GM12878 (cell line): ENCODE measurements around the gene CARD10. TPM values are rescaled to one million over a fixed set of nuclear protein-coding genes. Genes with fewer than 3 reads are reported as not detected.

Source experiments
- ATAC-seq: fragments of 200-7000 bp; cut with Tn5 transposase; 3 replicates; pipeline ENCODE4 v1.9.1; 2020; ENCODE audit warnings: mild to moderate bottlenecking, moderate library complexity
- BruUV-seq: library from RNA; stranded (reverse); fragments of 400-500 nt; replicated peaks from 2 replicates; lab custom pipeline; 2021; lab: Mats Ljungman, UMichigan
- CTCF ChIA-PET: fragments of 300-600 bp; sonication (Branson Sonifier 250); formaldehyde crosslinking; extraction: SDS; loops from one replicate; lab custom pipeline; 2021; ENCODE audit warnings: inconsistent platforms; lab: Yijun Ruan, JAX
- POLR2A ChIA-PET: fragments of 350-600 bp; formaldehyde crosslinking; extraction: SDS; loops from one replicate; lab custom pipeline; 2021; ENCODE audit warnings: inconsistent platforms; lab: Charles Lee
- RAD21 ChIA-PET: fragments of 300-600 bp; sonication (Branson Sonifier 250); formaldehyde crosslinking; loops from one replicate; lab custom pipeline; 2023; ENCODE audit warnings: antibody characterized with exemption; ENCODE audit not compliant: unreplicated experiment; lab: Charles Lee
- SMC1A ChIA-PET: fragments of 300-600 bp; sonication (Branson Sonifier 250); formaldehyde crosslinking; loops from one replicate; lab custom pipeline; 2023; ENCODE audit not compliant: unreplicated experiment, uncharacterized antibody; lab: Charles Lee
- DNase-seq: peaks from one replicate; pipeline ENCODE4 v3.0.0-alpha.2; 2011; ENCODE audit warnings: low read depth, low spot score
- FAIRE-seq: peaks from 3 replicates; lab custom pipeline; 2011; peaks lifted over from hg19 to GRCh38; lab: Jason Lieb, UNC
- H2AFZ ChIP-seq: 2 replicates; pipeline ENCODE4 v1.6.0; 2011; ENCODE audit warnings: low read depth, low read length, control low read depth; ENCODE audit not compliant: control insufficient read depth
- H3K27ac ChIP-seq: 2 replicates; pipeline ENCODE4 v1.5.1; 2011; ENCODE audit warnings: control low read depth; ENCODE audit not compliant: control insufficient read depth, insufficient read depth
- H3K27me3 ChIP-seq, 2 experiments: replicated peaks in 1 of 2; 2 replicates each; pipeline versions ENCODE4 v1.6.0 to v1.6.1; 2011; ENCODE audit warnings: low read length in 1 of 2; ENCODE audit not compliant: control insufficient read depth in 2 of 2, insufficient read depth in 2 of 2
- H3K36me3 ChIP-seq, 2 experiments: 2 replicates each; pipeline ENCODE4 v1.5.1; 2011; ENCODE audit warnings: low read length in 1 of 2; ENCODE audit not compliant: control insufficient read depth in 2 of 2, insufficient read depth in 2 of 2
- H3K4me1 ChIP-seq: 2 replicates; pipeline ENCODE4 v1.6.1; 2011; ENCODE audit warnings: mild to moderate bottlenecking, low read length, moderate library complexity, mixed read lengths; ENCODE audit not compliant: control insufficient read depth, insufficient read depth
- H3K4me2 ChIP-seq: 2 replicates; pipeline ENCODE4 v1.6.0; 2011; ENCODE audit warnings: control low read depth; ENCODE audit not compliant: control insufficient read depth, insufficient read depth
- H3K4me3 ChIP-seq: fragments of 200-600 bp; sonication (generic); 2 replicates; pipeline ENCODE4 v1.5.1; 2016
- H3K79me2 ChIP-seq: 2 replicates; pipeline ENCODE4 v1.6.0; 2011; ENCODE audit warnings: low read length; ENCODE audit not compliant: control insufficient read depth, insufficient read depth
- H3K9ac ChIP-seq: 2 replicates; pipeline ENCODE4 v1.8.0; 2011; ENCODE audit warnings: low read length, control low read depth, mixed read lengths; ENCODE audit not compliant: control insufficient read depth, insufficient read depth
- H3K9me3 ChIP-seq: replicated peaks from 3 replicates; pipeline ENCODE4 v1.5.1; 2011; ENCODE audit warnings: mild to moderate bottlenecking, low read length; ENCODE audit not compliant: control insufficient read depth, insufficient read depth
- H4K20me1 ChIP-seq: 2 replicates; pipeline ENCODE4 v1.6.0; 2011; ENCODE audit not compliant: control insufficient read depth, insufficient read depth
- DPF2 ChIP-seq: fragments of 450-650 bp; IDR thresholded peaks from 2 replicates; pipeline ENCODE4 v1.6.1; 2017; ENCODE audit warnings: mild to moderate bottlenecking
- SREBF2 ChIP-seq: IDR thresholded peaks from 2 replicates; pipeline ENCODE4 v1.6.1; 2012; ENCODE audit warnings: mild to moderate bottlenecking, low read length
- TBL1XR1 ChIP-seq: IDR thresholded peaks from 2 replicates; pipeline ENCODE4 v1.6.1; 2012; ENCODE audit warnings: low read depth, low read length, improper control_type of control experiment
- YBX1 ChIP-seq: fragments of 450-650 bp; IDR thresholded peaks from 2 replicates; pipeline ENCODE4 v1.6.1; 2016; ENCODE audit warnings: antibody characterized with exemption
- ZBED1 ChIP-seq: IDR thresholded peaks from 2 replicates; pipeline ENCODE4 v1.6.1; 2016; ENCODE audit warnings: borderline replicate concordance
- WGBS: methylation state at CpG from one replicate; pipeline ENCODE4 v1.1.6; 2016; ENCODE audit warnings: low lambda C conversion rate; ENCODE audit not compliant: insufficient replicate concordance, insufficient coverage; ENCODE audit errors: missing lambda C conversion rate; 5-methylcytosine and 5-hydroxymethylcytosine counted together
- in situ Hi-C: fragments of 300-500 bp; cut with MboI; formaldehyde crosslinking; loops from 9 replicates; pipeline ENCODE4 v1.14.3; 2018; ENCODE audit warnings: mixed read lengths
- intact Hi-C: fragments of 100-400 bp; cut with micrococcal nuclease; formaldehyde crosslinking; loops from one replicate; pipeline ENCODE4 v1.14.2; 2022; ENCODE audit not compliant: unreplicated experiment
- polyA plus RNA-seq, 11 experiments: library from polyadenylated mRNA; depleted of rRNA in 4 of 11; unstranded in 6 of 11; stranded (reverse) in 5 of 11; fragments of >200 nt; fragmentation: Nextera tagmentation in 4 of 11; fragmentation: Illumina TruSeq in 1 of 11; extraction: Ambion mirVana in 4 of 11; extraction: Trizol in 1 of 11; gene quantifications; 1 replicate in 1 of 11; 2 replicates in 10 of 11; pipeline versions ENCODE4 v1.2.1 to v1.2.3, GENCODE V29; 2011 to 2016; ENCODE audit warnings: inconsistent platforms in 2 of 11, missing spikeins in 2 of 11, low read depth in 1 of 11
- total RNA-seq, 4 experiments: library from RNA; depleted of rRNA in 3 of 4; stranded (reverse); fragments of >200 nt in 3 of 4; fragmentation: Illumina TruSeq in 1 of 4; extraction: Trizol in 1 of 4; gene quantifications; 2 replicates each; pipeline versions ENCODE4 v1.2.1 to v1.2.3, GENCODE V29; 2013 to 2021

Gene CARD10
- total and polyA plus RNA-seq, 10 of the 15 experiments (the other 5 are each of a cell fraction or from before 2014, with no cell fraction given) = 0.08 to 0.10 (median 0.10) TPM; not detected in 7

- no peaks in the 10 kb centered on the region for H3K9me3 ChIP-seq
- no peaks in the 10 kb centered on the region; the same call in 1 of the 2 replicates for H4K20me1 ChIP-seq
- in situ Hi-C loops (no loop called here), intact Hi-C loops (no loop called here)
- no peak overlapping the region for H3K9ac ChIP-seq
- ChIA-PET SMC1A (no interaction called here), RAD21 (interaction anchor here (0.5 kb wide), 1 partner anchor 13 kb away, joined by 4 read pairs; no protein-coding TSS in a partner anchor), CTCF (no interaction called here), POLR2A (interaction anchor here (0.5 to 0.6 kb wide), 2 partner anchors 57 to 126 kb away, joined by 3 to 4 read pairs; no protein-coding TSS in a partner anchor)
- ATAC-seq (no peak), FAIRE-seq (no peak), DNase-seq (no peak)
- H3K27ac ChIP-seq = no peak overlapping the region
- H3K4me1 ChIP-seq = no peaks in the 10 kb centered on the region; the same call in 1 of the 2 replicates
- H3K27me3 ChIP-seq = no peaks in the 10 kb centered on the region
- no peak overlapping the region for H3K4me3 ChIP-seq
- no peak overlapping the region for H3K4me2 ChIP-seq
- TF ChIP-seq ZBED1 (no peak), DPF2 (no peak), TBL1XR1 (no peak), YBX1 (no peak), SREBF2 (no peak)
- WGBS = 73% methylated on average over 14 of the region's 14 CpGs
- peaks cover 16 to 27% of the 10 kb centered on the region in 2 experiments; a peak in 3 of 4 replicates for H3K36me3 ChIP-seq
- peaks cover 5% of the 10 kb centered on the region for H3K79me2 ChIP-seq
- no TSS peak for BruUV-seq
- no peak overlapping the region for H2AFZ ChIP-seq
These were observed 42.6 kb downstream of the CARD10 start for GRCh38 chr22:37476389-37477329.
